ENCODE measurements around the gene NANOS1.

NANOS1 gene

DNA sequence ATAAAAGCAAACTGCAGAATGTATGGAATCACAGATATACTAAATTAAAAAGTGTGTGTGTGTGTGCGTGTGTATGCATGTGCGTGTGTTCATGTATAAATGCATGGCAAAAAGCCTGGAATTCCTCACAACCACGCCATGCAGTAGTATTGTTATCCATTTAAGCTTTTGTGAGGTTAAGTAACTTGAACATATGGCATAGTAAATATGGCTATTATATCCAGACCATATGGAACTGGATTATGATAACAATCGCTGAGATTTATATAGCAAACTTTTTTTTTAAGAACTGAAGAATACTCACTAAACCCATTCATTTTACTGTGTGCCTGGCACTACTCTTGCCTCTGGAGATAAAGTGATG is 22.3 kb upstream of the NANOS1 start:
- no peak overlapping the region; the same call in 1 of the 2 replicates for H3K27ac ChIP-seq
- TF ChIP-seq, protein P1, sequence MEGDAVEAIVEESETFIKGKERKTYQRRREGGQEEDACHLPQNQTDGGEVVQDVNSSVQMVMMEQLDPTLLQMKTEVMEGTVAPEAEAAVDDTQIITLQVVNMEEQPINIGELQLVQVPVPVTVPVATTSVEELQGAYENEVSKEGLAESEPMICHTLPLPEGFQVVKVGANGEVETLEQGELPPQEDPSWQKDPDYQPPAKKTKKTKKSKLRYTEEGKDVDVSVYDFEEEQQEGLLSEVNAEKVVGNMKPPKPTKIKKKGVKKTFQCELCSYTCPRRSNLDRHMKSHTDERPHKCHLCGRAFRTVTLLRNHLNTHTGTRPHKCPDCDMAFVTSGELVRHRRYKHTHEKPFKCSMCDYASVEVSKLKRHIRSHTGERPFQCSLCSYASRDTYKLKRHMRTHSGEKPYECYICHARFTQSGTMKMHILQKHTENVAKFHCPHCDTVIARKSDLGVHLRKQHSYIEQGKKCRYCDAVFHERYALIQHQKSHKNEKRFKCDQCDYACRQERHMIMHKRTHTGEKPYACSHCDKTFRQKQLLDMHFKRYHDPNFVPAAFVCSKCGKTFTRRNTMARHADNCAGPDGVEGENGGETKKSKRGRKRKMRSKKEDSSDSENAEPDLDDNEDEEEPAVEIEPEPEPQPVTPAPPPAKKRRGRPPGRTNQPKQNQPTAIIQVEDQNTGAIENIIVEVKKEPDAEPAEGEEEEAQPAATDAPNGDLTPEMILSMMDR (conservative IDR thresholded peaks at IDR 0.05): no peak
- TF ChIP-seq ZFX (IDR thresholded peaks at IDR 0.05): no peak

DNA sequence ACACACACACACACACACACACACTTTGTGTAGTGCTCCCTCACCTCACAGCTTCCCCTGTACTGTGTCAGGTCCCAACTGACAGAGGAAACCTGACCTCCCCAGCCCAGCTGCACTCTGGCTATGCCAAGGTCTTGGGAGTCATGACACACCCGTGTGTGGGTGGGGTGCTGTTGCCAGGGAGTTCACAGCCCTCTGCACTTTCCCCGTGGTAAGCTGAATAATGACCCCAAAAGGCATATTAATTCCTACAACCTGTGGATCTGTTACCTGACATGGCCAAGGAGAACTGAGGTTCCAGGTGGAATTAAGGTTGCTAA is 8.9 kb upstream of the NANOS1 start:
- no peak for TF ChIP-seq ZFX (IDR thresholded peaks at IDR 0.05)
- TF ChIP-seq, protein P1 (conservative IDR thresholded peaks at IDR 0.05): no peak
- no peak overlapping the region for H3K27ac ChIP-seq

DNA sequence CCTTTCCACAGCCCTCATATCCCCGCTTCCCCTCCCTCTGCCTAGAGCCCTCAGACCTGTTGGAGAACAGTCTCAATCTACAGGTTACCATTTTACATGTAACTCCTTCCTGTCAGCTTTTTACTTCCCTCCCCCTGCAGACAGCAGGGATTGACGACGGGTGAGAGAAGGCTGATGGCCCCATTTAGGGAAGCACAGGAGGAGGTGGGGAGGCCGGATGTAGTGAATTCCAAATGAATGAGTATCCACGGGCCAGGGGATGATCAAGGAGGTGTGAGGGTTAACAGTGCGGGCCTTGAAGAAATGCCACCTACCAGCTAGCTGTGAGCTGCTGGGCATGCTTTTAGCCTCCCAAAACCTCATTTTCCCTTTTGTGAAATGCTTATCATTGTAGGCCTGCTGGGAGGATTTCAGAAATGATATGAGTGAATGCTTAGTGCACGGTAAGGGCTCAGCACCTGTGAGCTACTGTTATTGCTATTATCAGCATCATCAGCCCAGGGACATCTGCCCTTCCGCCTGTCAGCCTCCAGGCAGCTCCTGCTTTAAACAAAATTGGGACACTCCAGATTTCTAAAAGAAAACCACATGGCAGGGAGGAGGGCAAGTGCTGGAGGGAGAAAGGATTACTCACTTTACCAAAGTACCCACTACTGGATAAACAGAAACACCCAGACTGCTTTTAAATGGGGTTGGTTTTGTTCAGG is 6.5 kb upstream of the NANOS1 start:
- H3K27ac ChIP-seq: no peak overlapping the region
- TF ChIP-seq, protein P1 (conservative IDR thresholded peaks at IDR 0.05): no peak
- TF ChIP-seq ZFX (IDR thresholded peaks at IDR 0.05): no peak

DNA sequence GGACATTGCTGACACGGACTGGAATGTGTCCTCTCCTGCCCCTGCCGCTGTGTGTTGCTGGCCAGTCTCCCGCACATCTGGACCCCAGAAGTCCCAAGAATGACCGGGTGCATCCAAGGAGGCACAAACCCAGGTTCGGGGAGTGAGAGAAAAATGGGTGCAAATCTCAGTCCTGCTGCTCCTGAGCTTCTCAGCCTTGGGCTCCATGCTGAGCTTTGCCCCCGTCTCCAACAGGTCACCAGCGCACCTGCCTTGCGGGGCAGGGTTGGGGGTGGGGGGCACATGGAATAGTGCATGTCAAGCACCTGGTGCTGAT is 6.0 kb upstream of the NANOS1 start:
- no peak for TF ChIP-seq ZFX (IDR thresholded peaks at IDR 0.05)
- TF ChIP-seq, protein P1 (conservative IDR thresholded peaks at IDR 0.05): no peak

DNA sequence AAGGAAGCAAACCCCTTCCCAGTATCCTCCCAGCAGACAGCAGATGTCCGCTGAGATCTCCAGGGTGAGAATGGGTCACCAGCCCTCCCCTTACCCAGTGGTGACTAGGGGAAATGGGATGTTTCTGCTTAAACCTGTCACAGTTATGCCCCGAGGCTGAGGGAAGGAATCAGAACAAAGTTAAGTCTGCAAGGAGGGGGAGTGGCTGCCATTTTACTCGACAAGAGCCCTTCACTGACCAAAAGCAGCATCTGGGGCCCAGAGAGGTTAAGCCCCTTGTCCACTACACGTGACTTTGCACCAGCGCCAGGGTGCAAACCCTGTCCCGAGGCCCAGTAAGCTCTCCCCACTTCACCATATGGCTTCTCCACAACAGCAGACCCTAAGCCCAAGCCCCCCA is 4.6 kb upstream of the NANOS1 start:
- TF ChIP-seq ZFX (IDR thresholded peaks at IDR 0.05): no peak
- TF ChIP-seq, protein P1 (conservative IDR thresholded peaks at IDR 0.05): no peak
- H3K27ac ChIP-seq: peak overlapping the region; percentile 57

More for the DNA sequence above, 6.0 kb upstream of the NANOS1 start:
- H3K27ac ChIP-seq: no peak overlapping the region

DNA sequence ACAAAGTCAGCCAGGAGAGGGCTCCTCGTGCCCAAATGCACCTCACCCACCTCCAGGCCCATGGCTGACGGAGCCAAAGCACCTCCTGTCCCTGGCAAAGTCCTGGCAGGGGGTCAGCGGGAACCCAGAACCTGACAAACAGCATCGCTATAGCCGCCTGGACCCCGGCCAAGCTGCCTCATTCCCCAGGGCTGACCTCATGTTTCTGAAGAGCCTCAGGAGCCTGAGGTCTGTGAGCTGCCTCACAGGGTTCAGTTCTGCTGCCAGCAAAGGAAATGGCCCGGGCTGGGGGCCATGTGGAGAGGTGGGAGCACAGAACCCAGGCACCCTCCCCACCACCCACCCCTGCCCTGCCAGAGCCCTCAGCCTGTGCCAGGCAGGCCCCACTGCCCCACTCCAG is 4.2 kb upstream of the NANOS1 start:
- H3K27ac ChIP-seq: peak overlapping the region; percentile 57
- TF ChIP-seq, protein P1 (conservative IDR thresholded peaks at IDR 0.05): no peak
- no peak for TF ChIP-seq ZFX (IDR thresholded peaks at IDR 0.05)

DNA sequence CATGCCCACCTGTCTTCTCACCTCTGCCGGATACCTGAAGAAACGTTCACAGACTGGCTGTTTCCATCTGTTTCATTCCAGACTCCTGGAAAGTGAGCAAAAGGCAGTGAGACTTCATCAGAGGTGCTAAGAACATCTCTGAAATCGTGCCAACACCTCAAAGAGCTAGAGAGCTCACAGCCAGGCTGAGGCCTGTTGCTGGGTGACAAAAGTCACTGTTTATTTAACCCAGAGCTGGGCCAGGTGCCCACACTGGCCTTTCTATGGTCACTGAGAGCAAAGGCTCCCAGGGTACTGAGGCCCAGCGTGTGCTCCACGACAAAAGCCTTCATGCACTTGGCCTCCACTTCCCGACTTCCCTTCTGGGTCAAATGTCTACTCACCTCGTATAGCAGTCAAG is 3.7 kb upstream of the NANOS1 start:
- peak overlapping the region; percentile 57 for H3K27ac ChIP-seq
- TF ChIP-seq ZFX (IDR thresholded peaks at IDR 0.05): peak; percentile 36; the same call in 1 of the 2 replicates
- TF ChIP-seq, protein P1 (conservative IDR thresholded peaks at IDR 0.05): no peak

Data from C4-2B (cell line).